BE2C (cell line): ENCODE results near the gene ZNF462.
"Not testable (repeated sequence)": the region's sequence is repeated elsewhere in the genome, so short reads cannot be mapped to it uniquely, and the experiment has no call there.

Experiments used
- DNase-seq: peaks from one replicate; pipeline ENCODE4 v3.0.0-alpha.2; 2020
- H3K27me3 ChIP-seq: fragments of 250-450 bp; sonication (Bioruptor Pico); 2 replicates; pipeline ENCODE4 v1.5.1; 2020; ENCODE audit warnings: mild to moderate bottlenecking
- H3K36me3 ChIP-seq: fragments of 250-450 bp; sonication (Bioruptor Pico); 2 replicates; pipeline ENCODE4 v1.5.1; 2020; ENCODE audit warnings: mild to moderate bottlenecking
- H3K4me1 ChIP-seq: fragments of 250-450 bp; sonication (Bioruptor Pico); 2 replicates; pipeline ENCODE4 v1.5.1; 2020
- H3K4me3 ChIP-seq: 2 replicates; pipeline ENCODE4 v1.5.1; 2011; ENCODE audit warnings: low read depth, low read length
- H3K9me3 ChIP-seq: fragments of 250-450 bp; sonication (Bioruptor Pico); 2 replicates; pipeline ENCODE4 v1.5.1; 2020
- CTCF ChIP-seq: IDR thresholded peaks from 2 replicates; pipeline ENCODE4 v1.5.1; 2012; ENCODE audit warnings: mild to moderate bottlenecking, low read depth, low read length

Gene ZNF462

DNA sequence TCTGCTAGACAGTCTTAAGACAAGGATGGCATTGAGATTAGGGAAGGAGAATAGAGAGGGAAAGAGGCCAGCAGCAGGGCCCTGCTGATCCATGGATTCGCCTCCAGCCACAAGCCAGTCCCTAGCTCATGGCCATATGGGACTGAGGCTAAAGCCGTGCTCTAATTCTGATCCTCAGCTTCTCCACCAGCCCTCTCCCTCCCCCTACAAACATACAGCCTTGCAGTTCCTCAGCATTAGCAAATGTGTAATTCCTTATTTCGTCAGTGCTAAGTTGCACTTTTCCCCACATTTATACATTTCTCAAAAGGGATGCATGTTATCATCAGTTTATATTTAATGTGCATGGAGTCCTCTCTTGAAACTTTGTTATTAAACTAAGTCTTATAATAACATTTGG is 34.8 kb downstream of the ZNF462 start:
- H3K9me3 ChIP-seq: no peaks in the 10 kb centered on the region
- no peak for TF ChIP-seq CTCF
- DNase-seq: no peak
- no peaks in the 10 kb centered on the region for H3K36me3 ChIP-seq
- H3K4me3 ChIP-seq: no peak overlapping the region
- no peaks in the 10 kb centered on the region for H3K27me3 ChIP-seq
- peaks cover 4% of the 10 kb centered on the region for H3K4me1 ChIP-seq

DNA sequence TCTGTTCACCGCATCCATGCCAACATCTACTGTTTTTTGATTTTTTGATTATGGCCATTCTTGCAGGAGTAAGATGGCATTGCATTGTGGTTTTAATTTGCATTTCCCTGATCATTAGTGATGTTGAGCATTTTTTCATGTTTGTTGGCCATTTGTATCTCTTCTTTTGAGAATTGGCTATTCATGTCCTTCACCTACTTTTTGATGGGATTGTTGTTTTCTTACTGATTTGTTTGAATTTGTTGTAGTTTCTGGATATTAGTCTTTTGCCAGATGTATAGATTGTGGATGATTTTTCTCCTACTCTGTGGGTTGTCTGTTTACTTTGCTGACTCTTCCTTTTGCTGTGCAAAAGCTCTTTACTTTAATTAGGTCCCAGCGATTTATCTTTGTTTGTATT is 37.6 kb downstream of the ZNF462 start:
- H3K36me3 ChIP-seq, H3K4me1 ChIP-seq, H3K9me3 ChIP-seq, DNase-seq, H3K4me3 ChIP-seq, H3K27me3 ChIP-seq: not testable (repeated sequence)

- no peak for DNase-seq
- no peak for TF ChIP-seq CTCF
- Histone ChIP-seq H3K27me3 (no peaks in the 10 kb centered on the region), H3K9me3 (no peaks in the 10 kb centered on the region), H3K4me3 (no peak overlapping the region), H3K36me3 (no peaks in the 10 kb centered on the region), H3K4me1 (no peaks in the 10 kb centered on the region)
Measured at GRCh38 chr9:106906129-106906528, 43.2 kb downstream of the ZNF462 start.

GRCh38 chr9:106911951-106912350 is 49.0 kb downstream of the ZNF462 start:
- Histone ChIP-seq H3K36me3 (no peaks in the 10 kb centered on the region; the same call in 1 of the 2 replicates), H3K4me1 (peaks cover 9% of the 10 kb centered on the region), H3K4me3 (no peak overlapping the region), H3K27me3 (no peaks in the 10 kb centered on the region), H3K9me3 (no peaks in the 10 kb centered on the region)
- no peak for TF ChIP-seq CTCF
- no peak for DNase-seq

GRCh38 chr9:106913276-106913675 is 50.3 kb downstream of the ZNF462 start:
- H3K9me3 ChIP-seq: no peaks in the 10 kb centered on the region
- peaks cover 9% of the 10 kb centered on the region for H3K4me1 ChIP-seq
- no peak for DNase-seq
- H3K27me3 ChIP-seq: no peaks in the 10 kb centered on the region
- peaks cover 4% of the 10 kb centered on the region; the same call in 1 of the 2 replicates for H3K36me3 ChIP-seq
- H3K4me3 ChIP-seq: no peak overlapping the region
- TF ChIP-seq CTCF: no peak

GRCh38 chr9:106915851-106916250 is 52.9 kb downstream of the ZNF462 start:
- Histone ChIP-seq H3K27me3 (no peaks in the 10 kb centered on the region), H3K4me1 (peaks cover 17% of the 10 kb centered on the region), H3K36me3 (peaks cover 4% of the 10 kb centered on the region; the same call in 1 of the 2 replicates), H3K9me3 (no peaks in the 10 kb centered on the region), H3K4me3 (no peak overlapping the region)
- TF ChIP-seq CTCF: no peak
- no peak for DNase-seq
